OCI-LY7 (cell line): ENCODE results near the gene INHA. TPM values are rescaled to one million over a fixed set of nuclear protein-coding genes. Genes with fewer than 3 reads are reported as not detected.

ENCODE experiments used
- BruUV-seq: library from RNA; stranded (reverse); fragments of 400-500 nt; replicated peaks from 2 replicates; lab custom pipeline; 2021; lab: Mats Ljungman, UMichigan
- CTCF ChIA-PET: fragments of 300-600 bp; sonication (Branson Sonifier 250); formaldehyde crosslinking; loops from one replicate; lab custom pipeline; 2022; ENCODE audit warnings: antibody characterized with exemption; ENCODE audit not compliant: unreplicated experiment; lab: Charles Lee
- POLR2A ChIA-PET: fragments of 300-600 bp; sonication (Branson Sonifier 250); formaldehyde crosslinking; loops from one replicate; lab custom pipeline; 2022; ENCODE audit warnings: antibody characterized with exemption; lab: Charles Lee
- DNase-seq: peaks from one replicate; pipeline ENCODE4 v3.0.0-alpha.2; 2015; ENCODE audit warnings: low spot score
- H2AFZ ChIP-seq: fragments of 200-600 bp; sonication (generic), shearing (Covaris generic); 2 replicates; pipeline ENCODE4 v1.6.1; 2014; ENCODE audit warnings: mild to moderate bottlenecking, antibody characterized with exemption, low read length, moderate library complexity
- H3K27ac ChIP-seq: fragments of 200-600 bp; sonication (generic); 2 replicates; pipeline ENCODE4 v1.5.1; 2014; ENCODE audit warnings: mixed run types, low read depth, mild to moderate bottlenecking, moderate library complexity, low read length, inconsistent platforms; ENCODE audit not compliant: poor library complexity, severe bottlenecking
- H3K36me3 ChIP-seq: fragments of 200-600 bp; sonication (generic); 2 replicates; pipeline ENCODE4 v1.6.1; 2014; ENCODE audit warnings: mild to moderate bottlenecking, antibody characterized with exemption, low read length, moderate library complexity, mixed read lengths; ENCODE audit not compliant: insufficient read depth
- H3K4me1 ChIP-seq: fragments of 200-600 bp; sonication (generic); 2 replicates; pipeline ENCODE4 v1.5.1; 2014; ENCODE audit warnings: mild to moderate bottlenecking, low read length; ENCODE audit not compliant: insufficient read depth, poor library complexity, severe bottlenecking
- H3K4me2 ChIP-seq: fragments of 200-600 bp; sonication (generic); 2 replicates; pipeline ENCODE4 v1.6.1; 2014; ENCODE audit warnings: mild to moderate bottlenecking, low read length
- H3K4me3 ChIP-seq: fragments of 200-600 bp; sonication (generic); 2 replicates; pipeline ENCODE4 v1.5.1; 2014; ENCODE audit warnings: mild to moderate bottlenecking, low read depth, low read length; ENCODE audit not compliant: poor library complexity, severe bottlenecking
- H3K79me2 ChIP-seq: fragments of 200-600 bp; sonication (generic); 2 replicates; pipeline ENCODE4 v1.6.1; 2016; ENCODE audit warnings: low read depth, mild to moderate bottlenecking, low read length, moderate library complexity, mixed read lengths; ENCODE audit not compliant: insufficient read depth
- H3K9me2 ChIP-seq: fragments of 200-600 bp; sonication (generic); 2 replicates; pipeline ENCODE4 v1.6.1; 2016; ENCODE audit warnings: mild to moderate bottlenecking, low read length, mixed read lengths; ENCODE audit not compliant: insufficient read depth
- H3K9me3 ChIP-seq: fragments of 200-600 bp; sonication (generic); 2 replicates; pipeline ENCODE4 v1.6.1; 2014; ENCODE audit warnings: mild to moderate bottlenecking, mixed run types, low read length, mixed read lengths
- H4K20me1 ChIP-seq: fragments of 200-600 bp; sonication (generic); 2 replicates; pipeline ENCODE4 v1.6.1; 2014; ENCODE audit warnings: mild to moderate bottlenecking, antibody characterized with exemption, low read length, moderate library complexity, mixed read lengths; ENCODE audit not compliant: insufficient read depth
- CTCF ChIP-seq: fragments of 200-600 bp; sonication (generic); conservative IDR thresholded peaks from 2 replicates; pipeline ENCODE4 v1.5.1; 2014; ENCODE audit warnings: mild to moderate bottlenecking, antibody characterized with exemption, low read length, moderate library complexity, mixed read lengths
- EZH2phosphoT487 ChIP-seq: fragments of 200-600 bp; sonication (generic); IDR thresholded peaks from 2 replicates; pipeline ENCODE4 v1.6.1; 2018; ENCODE audit warnings: low read depth, borderline replicate concordance, mild to moderate bottlenecking, mixed run types, antibody characterized with exemption, low read length, moderate library complexity, mixed read lengths
- intact Hi-C: fragments of 100-400 bp; cut with micrococcal nuclease; formaldehyde crosslinking; loops from one replicate; pipeline ENCODE4 v1.10.0; 2022; ENCODE audit not compliant: unreplicated experiment
- total RNA-seq, 2 experiments: library from RNA; depleted of rRNA in 1 of 2; stranded (reverse); fragments of >200 nt in 1 of 2; shearing (Covaris generic) in 1 of 2; gene quantifications; 2 replicates each; pipeline ENCODE4 v1.2.3, GENCODE V29; 2014 to 2022

INHA gene
- total RNA-seq, 2 experiments from 2014 or later, result not detected

- BruUV-seq, result no TSS peak
- CTCF ChIA-PET, result no interaction called here
- Histone ChIP-seq H3K4me3 (no peak overlapping the region), H2AFZ (no peak overlapping the region), H3K79me2 (no peaks in the 10 kb centered on the region), H3K9me2 (no peaks in the 10 kb centered on the region), H3K4me2 (no peak overlapping the region), H3K27ac (no peak overlapping the region), H3K4me1 (no peaks in the 10 kb centered on the region), H3K9me3 (no peaks in the 10 kb centered on the region), H4K20me1 (no peaks in the 10 kb centered on the region), H3K36me3 (peaks cover 28% of the 10 kb centered on the region)
- TF ChIP-seq EZH2phosphoT487 (no peak), CTCF (no peak)
- intact Hi-C loops, result no loop called here
- no peak for DNase-seq
- POLR2A ChIA-PET, result interaction anchor here (0.6 kb wide), 1 partner anchor 1179 kb away, joined by 5 read pairs; no protein-coding TSS in a partner anchor
Measured at GRCh38 chr2:219603771-219604170, 31.7 kb downstream of the INHA start.

GRCh38 chr2:219605607-219605954 lies 33.5 kb downstream of the INHA start:
- H2AFZ ChIP-seq, result no peak overlapping the region
- no peaks in the 10 kb centered on the region for H3K4me1 ChIP-seq
- H3K9me3 ChIP-seq, result no peaks in the 10 kb centered on the region
- CTCF ChIA-PET, result interaction anchor here (0.6 kb wide), 1 partner anchor 98 kb away, joined by 3 read pairs; no protein-coding TSS in a partner anchor
- no peaks in the 10 kb centered on the region for H3K9me2 ChIP-seq
- H3K79me2 ChIP-seq, result no peaks in the 10 kb centered on the region
- no peak overlapping the region for H3K4me3 ChIP-seq
- no peak for DNase-seq
- H3K27ac ChIP-seq, result no peak overlapping the region
- H4K20me1 ChIP-seq, result no peaks in the 10 kb centered on the region
- TF ChIP-seq EZH2phosphoT487, result no peak
- TF ChIP-seq CTCF, result no peak
- POLR2A ChIA-PET, result no interaction called here
- peaks cover 28% of the 10 kb centered on the region for H3K36me3 ChIP-seq
- no peak overlapping the region for H3K4me2 ChIP-seq
- BruUV-seq, result no TSS peak
- intact Hi-C loops, result no loop called here

- BruUV-seq, result no TSS peak
- intact Hi-C loops, result no loop called here
Measured at GRCh38 chr2:219607931-219608330, 35.8 kb downstream of the INHA start.

More at GRCh38 chr2:219607931-219608330, 35.8 kb downstream of the INHA start:
- no peak overlapping the region for H3K27ac ChIP-seq
- no peaks in the 10 kb centered on the region for H4K20me1 ChIP-seq
- H3K79me2 ChIP-seq, result no peaks in the 10 kb centered on the region
- no peak overlapping the region for H3K4me2 ChIP-seq
- H3K4me3 ChIP-seq, result no peak overlapping the region
- H3K9me3 ChIP-seq, result no peaks in the 10 kb centered on the region
- no peaks in the 10 kb centered on the region for H3K9me2 ChIP-seq
- H2AFZ ChIP-seq, result no peak overlapping the region
- DNase-seq, result no peak
- peaks cover 27% of the 10 kb centered on the region for H3K36me3 ChIP-seq
- ChIA-PET CTCF (interaction anchor here (0.5 kb wide), 1 partner anchor 10 kb away, joined by 3 read pairs; the partner anchor contains the start of gene STK11IP), POLR2A (no interaction called here)
- H3K4me1 ChIP-seq, result peaks cover 5% of the 10 kb centered on the region
- no peak for TF ChIP-seq EZH2phosphoT487
- TF ChIP-seq CTCF, result no peak
